Measurements from ENCODE around the gene NRCAM.

The NRCAM gene

DNA sequence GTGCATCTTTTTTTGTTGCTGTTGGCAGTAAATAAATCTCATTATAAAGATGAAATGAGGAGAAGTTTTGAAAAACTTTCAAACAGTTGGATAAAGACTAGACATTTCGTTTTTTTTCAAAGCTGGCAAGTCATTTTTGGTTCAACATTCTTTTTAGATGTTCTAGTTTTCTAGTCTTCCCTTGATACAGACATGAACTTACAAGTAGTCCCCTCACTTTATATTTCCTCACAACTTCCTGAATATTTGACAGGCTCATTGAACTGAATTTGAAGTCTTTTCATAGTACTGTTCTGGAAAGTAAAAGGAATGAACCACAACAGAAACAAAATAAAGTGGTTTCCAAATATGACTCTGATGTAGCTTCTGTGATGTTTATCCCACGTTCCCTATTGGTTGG, 134.2 kb downstream of the NRCAM start:
- Histone ChIP-seq H3K4me3 (ENCODE audit: low read length) (no peak overlapping the region), H3K27me3 (replicated peaks; ENCODE audit: insufficient read depth, low read length) (no peaks in the 10 kb centered on the region), H3K9ac (ENCODE audit: low read length) (no peak overlapping the region), H3K27ac (ENCODE audit: low read length) (no peak overlapping the region), H3K79me2 (ENCODE audit: low read length) (no peaks in the 10 kb centered on the region), H3K9me2 (replicated peaks; ENCODE audit: insufficient read depth, low read length) (no peaks in the 10 kb centered on the region), H4K20me1 (ENCODE audit: insufficient read depth, low read length) (no peaks in the 10 kb centered on the region), H3K4me2 (ENCODE audit: low read depth, low read length) (no peak overlapping the region), H3K36me3 (replicated peaks; ENCODE audit: insufficient read depth, low read length) (no peaks in the 10 kb centered on the region), H3F3A (ENCODE audit: insufficient read depth, low read length) (no peaks in the 10 kb centered on the region), H3K9me3 (replicated peaks; ENCODE audit: insufficient read depth, low read length) (no peaks in the 10 kb centered on the region), H3K4me1 (ENCODE audit: low read length) (peaks cover 9% of the 10 kb centered on the region), H2AFZ (ENCODE audit: low read length) (no peak overlapping the region)
- no peak for DNase-seq
- TF ChIP-seq, protein P1, sequence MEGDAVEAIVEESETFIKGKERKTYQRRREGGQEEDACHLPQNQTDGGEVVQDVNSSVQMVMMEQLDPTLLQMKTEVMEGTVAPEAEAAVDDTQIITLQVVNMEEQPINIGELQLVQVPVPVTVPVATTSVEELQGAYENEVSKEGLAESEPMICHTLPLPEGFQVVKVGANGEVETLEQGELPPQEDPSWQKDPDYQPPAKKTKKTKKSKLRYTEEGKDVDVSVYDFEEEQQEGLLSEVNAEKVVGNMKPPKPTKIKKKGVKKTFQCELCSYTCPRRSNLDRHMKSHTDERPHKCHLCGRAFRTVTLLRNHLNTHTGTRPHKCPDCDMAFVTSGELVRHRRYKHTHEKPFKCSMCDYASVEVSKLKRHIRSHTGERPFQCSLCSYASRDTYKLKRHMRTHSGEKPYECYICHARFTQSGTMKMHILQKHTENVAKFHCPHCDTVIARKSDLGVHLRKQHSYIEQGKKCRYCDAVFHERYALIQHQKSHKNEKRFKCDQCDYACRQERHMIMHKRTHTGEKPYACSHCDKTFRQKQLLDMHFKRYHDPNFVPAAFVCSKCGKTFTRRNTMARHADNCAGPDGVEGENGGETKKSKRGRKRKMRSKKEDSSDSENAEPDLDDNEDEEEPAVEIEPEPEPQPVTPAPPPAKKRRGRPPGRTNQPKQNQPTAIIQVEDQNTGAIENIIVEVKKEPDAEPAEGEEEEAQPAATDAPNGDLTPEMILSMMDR (IDR thresholded peaks at IDR 0.05; ENCODE audit: low read length), result no peak
- no peak for TF ChIP-seq EZH2 (optimal IDR thresholded peaks at IDR 0.05; ENCODE audit: low read depth, low read length)
- TF ChIP-seq EZH2phosphoT487 (IDR thresholded peaks at IDR 0.05; ENCODE audit: low read length), result no peak

- no peak for DNase-seq
- H3K4me2 ChIP-seq (ENCODE audit: low read depth, low read length), result no peak overlapping the region
- no peaks in the 10 kb centered on the region for H4K20me1 ChIP-seq (ENCODE audit: insufficient read depth, low read length)
- H3K9ac ChIP-seq (ENCODE audit: low read length), result no peak overlapping the region
- no peaks in the 10 kb centered on the region for H3F3A ChIP-seq (ENCODE audit: insufficient read depth, low read length)
- H3K4me3 ChIP-seq (ENCODE audit: low read length), result no peak overlapping the region
- no peaks in the 10 kb centered on the region for H3K9me3 ChIP-seq (replicated peaks; ENCODE audit: insufficient read depth, low read length)
- no peak overlapping the region for H3K27ac ChIP-seq (ENCODE audit: low read length)
- no peaks in the 10 kb centered on the region for H3K9me2 ChIP-seq (replicated peaks; ENCODE audit: insufficient read depth, low read length)
- H2AFZ ChIP-seq (ENCODE audit: low read length), result no peak overlapping the region
- TF ChIP-seq EZH2 (optimal IDR thresholded peaks at IDR 0.05; ENCODE audit: low read depth, low read length) (no peak), EZH2phosphoT487 (IDR thresholded peaks at IDR 0.05; ENCODE audit: low read length) (no peak)
- TF ChIP-seq, protein P1 (IDR thresholded peaks at IDR 0.05; ENCODE audit: low read length), result no peak
- H3K36me3 ChIP-seq (replicated peaks; ENCODE audit: insufficient read depth, low read length), result no peaks in the 10 kb centered on the region
- no peaks in the 10 kb centered on the region for H3K27me3 ChIP-seq (replicated peaks; ENCODE audit: insufficient read depth, low read length)
- H3K4me1 ChIP-seq (ENCODE audit: low read length), result peaks cover 5% of the 10 kb centered on the region; the same call in 1 of the 2 replicates
- H3K79me2 ChIP-seq (ENCODE audit: low read length), result no peaks in the 10 kb centered on the region
Observed at GRCh38 chr7:108321359-108321758, 134.9 kb downstream of the NRCAM start.

DNA sequence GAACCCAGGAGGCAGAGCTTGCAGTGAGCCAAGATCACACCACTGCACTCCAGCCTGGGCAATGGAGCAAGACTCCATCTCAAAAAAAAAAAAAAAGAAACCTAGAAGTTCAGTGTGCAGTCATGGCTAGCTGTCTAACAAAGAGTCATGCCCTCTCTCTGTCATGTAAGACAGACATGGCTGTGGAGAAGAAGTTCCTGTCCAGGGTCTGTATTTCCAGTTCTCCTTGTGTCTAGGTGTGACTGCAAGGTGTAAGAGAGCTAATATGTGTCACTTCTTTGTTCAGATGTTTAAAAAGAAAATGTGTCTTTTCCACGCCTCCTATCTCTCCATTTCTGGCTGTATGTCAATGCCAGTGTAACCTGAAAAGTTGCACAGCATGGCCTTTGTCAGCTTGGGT, 139.5 kb downstream of the NRCAM start:
- Histone ChIP-seq H3K27ac (ENCODE audit: low read length) (no peak overlapping the region), H2AFZ (ENCODE audit: low read length) (no peak overlapping the region), H3K79me2 (ENCODE audit: low read length) (no peaks in the 10 kb centered on the region), H3K4me3 (ENCODE audit: low read length) (no peak overlapping the region), H4K20me1 (ENCODE audit: insufficient read depth, low read length) (no peaks in the 10 kb centered on the region), H3K9ac (ENCODE audit: low read length) (no peak overlapping the region), H3F3A (ENCODE audit: insufficient read depth, low read length) (no peaks in the 10 kb centered on the region), H3K4me2 (ENCODE audit: low read depth, low read length) (no peak overlapping the region), H3K4me1 (ENCODE audit: low read length) (no peaks in the 10 kb centered on the region), H3K9me3 (replicated peaks; ENCODE audit: insufficient read depth, low read length) (no peaks in the 10 kb centered on the region), H3K36me3 (replicated peaks; ENCODE audit: insufficient read depth, low read length) (no peaks in the 10 kb centered on the region), H3K27me3 (replicated peaks; ENCODE audit: insufficient read depth, low read length) (no peaks in the 10 kb centered on the region), H3K9me2 (replicated peaks; ENCODE audit: insufficient read depth, low read length) (no peaks in the 10 kb centered on the region)
- no peak for DNase-seq
- TF ChIP-seq, protein P1 (IDR thresholded peaks at IDR 0.05; ENCODE audit: low read length), result no peak
- TF ChIP-seq EZH2 (optimal IDR thresholded peaks at IDR 0.05; ENCODE audit: low read depth, low read length), result no peak
- no peak for TF ChIP-seq EZH2phosphoT487 (IDR thresholded peaks at IDR 0.05; ENCODE audit: low read length)

All from MM.1S (cell line).